HCEC 1CT (cell line): ENCODE data around the gene NPAS3.

Experiments used
- DNase-seq: peaks from one replicate; pipeline ENCODE4 v3.0.0-alpha.2; 2017

Gene NPAS3

GRCh38 chr14:33529787-33530757 is 591.4 kb downstream of the NPAS3 start:
- no peak for DNase-seq

GRCh38 chr14:33532553-33532952 is 593.9 kb downstream of the NPAS3 start:
- no peak for DNase-seq

GRCh38 chr14:33534104-33534503 is 595.4 kb downstream of the NPAS3 start:
- DNase-seq = no peak

- DNase-seq = no peak
Observed at GRCh38 chr14:33534632-33535031, 596.0 kb downstream of the NPAS3 start.

GRCh38 chr14:33539918-33540357 is 601.3 kb downstream of the NPAS3 start:
- no peak for DNase-seq

DNA sequence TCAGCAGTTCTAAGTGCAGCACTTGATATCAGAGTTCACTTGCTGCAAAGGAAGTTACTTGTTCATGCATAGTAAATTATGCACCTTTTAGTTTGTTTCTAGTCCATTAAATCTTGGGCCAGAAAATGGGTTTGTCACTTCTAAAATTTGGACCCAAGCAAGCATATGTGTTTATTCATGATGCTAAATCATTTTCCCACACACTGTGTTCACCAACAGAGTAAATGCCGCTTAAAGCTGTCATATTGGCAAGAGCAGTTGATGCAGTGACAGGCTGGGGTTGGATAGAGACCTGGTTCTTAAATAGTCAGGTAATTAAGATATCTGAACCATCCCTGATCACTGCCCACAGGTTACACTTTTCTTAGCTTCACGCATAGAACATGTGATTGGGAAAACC is 602.5 kb downstream of the NPAS3 start:
- no peak for DNase-seq

- DNase-seq = no peak
Observed at GRCh38 chr14:33542338-33543287, 603.9 kb downstream of the NPAS3 start.

DNA sequence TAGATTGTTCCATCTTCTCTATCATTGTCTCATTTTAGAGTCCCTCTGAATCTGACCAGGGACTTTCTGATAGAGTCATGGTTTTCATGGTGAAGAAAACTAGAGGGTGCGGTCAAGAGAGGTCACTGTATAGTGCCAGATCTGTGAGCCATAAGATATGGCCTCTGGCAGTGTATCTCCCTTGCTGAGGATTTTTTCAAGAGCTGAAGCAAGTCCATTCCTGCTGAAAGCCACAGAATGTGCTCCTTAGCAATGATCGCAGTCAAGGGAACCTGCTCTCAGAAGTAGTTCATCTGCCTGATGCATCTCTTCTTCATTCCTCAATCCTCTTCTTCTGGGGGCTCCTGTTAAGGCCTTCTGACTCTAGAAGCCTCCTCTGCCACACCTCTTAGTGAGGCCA is 607.0 kb downstream of the NPAS3 start:
- no peak for DNase-seq

DNA sequence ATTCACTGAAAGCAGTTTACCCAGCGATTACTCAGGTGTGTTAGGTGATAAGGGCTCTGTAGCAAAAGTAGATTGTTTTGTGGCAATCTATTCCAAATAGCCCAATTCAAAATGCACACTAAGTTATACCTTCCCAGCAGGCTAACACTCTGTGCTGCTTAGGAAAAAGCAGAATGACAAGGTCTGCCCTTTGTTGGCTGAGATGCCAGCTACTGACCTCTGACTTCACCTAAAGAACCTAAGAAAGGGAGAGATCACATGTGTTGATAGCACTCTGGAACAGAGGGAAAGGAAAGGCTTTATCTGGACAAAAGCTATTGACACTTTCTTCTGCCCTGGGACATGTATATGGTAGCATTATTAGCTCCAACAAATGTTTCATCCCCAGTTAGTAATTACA is 609.9 kb downstream of the NPAS3 start:
- DNase-seq = no peak

DNA sequence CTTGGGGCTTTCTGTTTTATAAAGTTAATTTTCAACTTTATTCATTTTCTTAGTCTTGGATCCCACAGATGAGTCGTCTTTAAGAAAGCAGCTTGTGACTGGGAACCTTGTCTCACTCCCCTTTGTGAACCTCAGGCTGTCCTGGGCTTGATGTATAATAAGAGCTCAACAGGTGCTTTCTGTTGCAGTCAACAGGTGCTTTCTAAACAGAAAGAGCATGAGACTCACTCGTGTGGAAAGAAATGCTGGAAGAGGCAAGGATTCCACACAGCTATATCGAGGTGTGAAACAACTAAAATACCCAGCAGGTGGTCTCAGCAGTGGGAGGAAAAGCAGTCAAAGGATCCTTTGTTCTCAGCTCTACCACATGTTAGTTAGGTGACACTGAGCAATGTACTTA is 613.3 kb downstream of the NPAS3 start:
- no peak for DNase-seq

DNA sequence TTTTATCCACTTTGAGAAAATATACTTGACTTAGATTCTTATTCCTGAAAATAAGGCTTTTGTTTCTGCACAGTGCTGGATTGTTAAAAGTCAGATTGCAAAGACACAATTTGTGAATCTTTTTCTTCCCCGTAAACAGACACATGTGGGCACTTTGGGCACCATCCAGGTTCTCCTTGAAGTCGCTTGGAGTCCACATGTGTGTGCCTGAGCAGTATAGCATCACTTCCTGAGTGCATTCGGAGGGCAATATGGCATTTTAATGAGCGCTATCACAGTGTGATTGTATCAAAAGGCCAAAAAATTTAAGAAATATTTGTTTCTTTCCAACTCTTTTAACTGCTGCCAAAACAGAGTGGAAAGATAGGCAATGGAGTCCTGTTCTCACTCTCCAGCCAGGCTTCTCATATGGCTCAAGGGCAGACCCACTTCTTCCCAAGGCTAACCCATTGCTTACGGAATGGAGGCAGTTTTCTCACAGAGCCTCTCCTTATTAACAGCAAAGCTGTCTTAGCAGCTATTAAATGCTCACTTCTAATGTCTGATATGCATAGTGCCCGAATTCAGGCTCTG is 615.1 kb downstream of the NPAS3 start:
- DNase-seq = no peak

DNA sequence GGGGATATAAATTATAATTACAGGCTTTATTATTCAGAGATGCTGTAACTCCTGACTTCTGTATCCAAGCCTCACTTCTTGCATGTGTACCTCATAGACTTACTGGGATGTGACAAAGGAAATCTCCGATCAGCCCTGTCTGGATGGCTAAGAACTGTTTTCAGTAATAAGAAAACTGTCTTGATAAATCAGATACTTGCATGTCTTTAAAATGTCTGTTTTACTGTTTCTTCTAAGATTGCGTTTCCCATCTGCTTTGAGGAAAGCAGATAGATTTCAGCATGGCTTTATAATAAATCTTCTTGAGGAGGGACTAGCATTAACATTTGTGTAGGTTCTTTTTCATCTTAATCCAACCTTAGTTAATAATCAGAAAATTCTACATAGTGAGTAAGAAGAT is 616.3 kb downstream of the NPAS3 start:
- no peak for DNase-seq

GRCh38 chr14:33555710-33556350 is 617.2 kb downstream of the NPAS3 start:
- no peak for DNase-seq

- DNase-seq = no peak
Observed at GRCh38 chr14:33556382-33557121, 617.9 kb downstream of the NPAS3 start.

GRCh38 chr14:33560718-33561431 is 622.2 kb downstream of the NPAS3 start:
- DNase-seq = no peak

- no peak for DNase-seq
Observed at GRCh38 chr14:33561488-33562175, 623.0 kb downstream of the NPAS3 start.

DNA sequence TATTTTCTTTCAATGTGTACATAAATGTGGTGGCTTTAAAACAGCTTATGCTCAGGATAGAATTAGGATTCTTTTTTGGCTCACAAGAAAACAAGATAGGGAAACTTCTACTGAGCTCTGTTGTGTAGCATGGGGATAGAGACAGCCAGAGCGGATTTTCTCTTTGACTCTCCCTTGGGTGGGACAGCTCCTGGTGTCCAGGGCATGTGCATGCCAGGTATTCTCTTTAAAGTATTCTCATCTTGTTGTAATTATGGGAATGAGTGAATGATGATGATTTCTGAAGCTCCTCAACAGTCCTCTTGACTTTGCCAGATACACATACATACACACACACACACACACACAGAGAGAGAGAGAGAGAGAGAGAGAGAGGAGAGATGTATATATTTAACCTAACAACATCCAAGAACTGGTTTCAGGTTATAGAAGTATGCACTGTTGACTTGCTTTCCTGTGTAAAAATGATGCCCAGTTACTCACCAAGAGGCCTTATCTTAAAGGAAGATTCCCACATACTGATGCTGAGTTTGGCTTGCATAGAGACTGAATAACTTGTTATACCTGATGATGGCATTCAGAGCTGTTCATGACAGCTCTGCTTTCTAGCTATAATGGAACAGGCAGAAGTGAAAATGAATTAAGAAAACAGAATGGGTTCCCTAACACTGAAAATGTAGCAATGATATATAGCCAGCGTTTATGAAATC is 624.7 kb downstream of the NPAS3 start:
- no peak for DNase-seq

GRCh38 chr14:33563901-33564197 is 625.2 kb downstream of the NPAS3 start:
- DNase-seq = no peak

DNA sequence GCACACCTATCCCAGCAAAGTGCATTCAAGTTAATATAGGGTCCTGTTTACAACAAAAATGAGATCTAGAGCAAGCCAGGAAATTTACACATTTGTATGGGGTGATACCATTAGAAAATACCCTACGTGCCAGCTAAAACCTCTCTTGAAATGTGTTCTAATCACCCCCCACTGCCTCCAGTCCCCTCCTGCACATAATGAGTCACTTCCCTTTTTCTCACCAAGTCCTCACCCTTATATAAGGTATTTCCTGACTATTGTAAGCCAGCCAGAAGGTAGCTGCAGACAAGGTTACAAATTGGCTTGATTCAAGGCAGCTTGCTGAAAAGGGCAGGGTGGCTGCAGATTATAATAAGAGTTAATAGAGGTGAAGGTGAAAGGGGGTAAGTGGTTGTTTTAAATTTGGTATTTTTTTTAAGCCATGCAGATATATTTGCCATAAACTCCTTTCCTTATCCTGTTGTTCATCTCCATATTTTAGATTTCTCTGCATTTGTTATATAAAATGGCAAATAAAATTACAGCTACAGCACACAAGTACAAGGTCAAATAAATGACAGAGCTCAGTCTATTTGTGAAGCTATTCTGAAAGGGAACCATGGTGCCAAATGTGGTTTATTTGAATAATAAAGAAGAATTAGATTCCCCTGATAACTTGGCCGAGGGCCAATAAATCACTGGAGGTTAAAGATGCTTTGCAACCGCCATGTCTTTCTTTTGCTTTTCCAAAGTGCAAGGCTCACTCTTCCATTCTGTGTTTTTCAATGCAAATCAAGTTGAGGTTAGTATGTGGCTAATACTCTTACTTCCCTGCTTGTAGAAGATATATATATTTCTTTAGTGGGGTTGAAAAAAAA is 626.3 kb downstream of the NPAS3 start:
- no peak for DNase-seq
